ENCODE results near the gene RFPL4AL1. TPM values are rescaled to one million over a fixed set of nuclear protein-coding genes. Genes with fewer than 3 reads are reported as not detected.

Gene RFPL4AL1
- total RNA-seq, 6 donors from 2014 or later, result not detected

- Histone ChIP-seq H3K4me1 (no peaks in the 10 kb centered on the region), H3K27ac (no peak overlapping the region), H3K9me3 (no peaks in the 10 kb centered on the region), H3K27me3 (no peaks in the 10 kb centered on the region), H3K4me3 (no peak overlapping the region), H3K36me3 (no peaks in the 10 kb centered on the region)
- ATAC-seq (ENCODE audit: low FRiP score in 2 of 2) (no peak), DNase-seq (no peak)
- TF ChIP-seq POLR2A (IDR thresholded peaks at IDR 0.05), result no peak
- TF ChIP-seq POLR2AphosphoS5 (IDR thresholded peaks at IDR 0.05), result no peak
- TF ChIP-seq CTCF (IDR thresholded peaks at IDR 0.05), result no peak
- no peak for TF ChIP-seq EP300 (IDR thresholded peaks at IDR 0.05)
- WGBS, 2 donors, result 81 to 84% methylated on average over 3 of the region's 3 CpGs
Observed at GRCh38 chr19:55820037-55820436, 51.1 kb downstream of the RFPL4AL1 start.

Other genes starting within 250 kb of the RFPL4AL1 start
- not detected for gene SBK2, start 232.0 kb upstream of the RFPL4AL1 start, total RNA-seq
- gene SBK3, start 223.6 kb upstream of the RFPL4AL1 start, total RNA-seq, result 1 to 10 TPM in 1 of 6 donors, under 1 TPM in 2, not detected in 3; 0.30 to 1.6 (median 0.94) TPM
- gene ZNF579, start 188.3 kb upstream of the RFPL4AL1 start, total RNA-seq, result 10 to 100 TPM in 2 of 6 donors, 1 to 10 TPM in 4; 3.5 to 19.2 (median 8.4) TPM
- 10 to 100 TPM; 11.1 to 21.6 (median 16.3) TPM for gene FIZ1, start 169.6 kb upstream of the RFPL4AL1 start, total RNA-seq
- 10 to 100 TPM; 19.9 to 58.7 (median 34.9) TPM for gene ZNF524, start 168.8 kb upstream of the RFPL4AL1 start, total RNA-seq
- 10 to 100 TPM in 4 of 6 donors, 1 to 10 TPM in 2; 7.7 to 39.8 (median 20.6) TPM for gene ZNF865, start 163.5 kb upstream of the RFPL4AL1 start, total RNA-seq
- gene ZNF784, start 144.6 kb upstream of the RFPL4AL1 start, total RNA-seq, result 10 to 100 TPM in 2 of 6 donors, 1 to 10 TPM in 4; 6.8 to 14.7 (median 8.6) TPM
- 10 to 100 TPM; 28.1 to 84.1 (median 38.0) TPM for gene ZNF580, start 128.1 kb upstream of the RFPL4AL1 start, total RNA-seq
- 10 to 100 TPM; 15.6 to 38.8 (median 21.9) TPM for gene ZNF581, start 125.5 kb upstream of the RFPL4AL1 start, total RNA-seq
- gene CCDC106, start 120.9 kb upstream of the RFPL4AL1 start, total RNA-seq, result 10 to 100 TPM; 15.3 to 44.0 (median 17.1) TPM
- gene U2AF2, start 114.1 kb upstream of the RFPL4AL1 start, total RNA-seq, result 100 to 1,000 TPM in 4 of 6 donors, 10 to 100 TPM in 2; 57.7 to 294 (median 157) TPM
- 100 to 1,000 TPM in 4 of 6 donors, 10 to 100 TPM in 2; 59.7 to 357 (median 126) TPM for gene EPN1, start 93.9 kb upstream of the RFPL4AL1 start, total RNA-seq
- gene NLRP9, start 30.7 kb upstream of the RFPL4AL1 start, total RNA-seq, result not detected
- gene RFPL4A, start 10.0 kb upstream of the RFPL4AL1 start, total RNA-seq, result not detected
- not detected for gene NLRP11, start 62.9 kb downstream of the RFPL4AL1 start, total RNA-seq
- gene NLRP4, start 67.4 kb downstream of the RFPL4AL1 start, total RNA-seq, result not detected
- not detected for gene NLRP13, start 163.2 kb downstream of the RFPL4AL1 start, total RNA-seq
- not detected for gene NLRP8, start 178.7 kb downstream of the RFPL4AL1 start, total RNA-seq
- gene NLRP5, start 217.7 kb downstream of the RFPL4AL1 start, total RNA-seq, result not detected